HCT116 (cell line): ENCODE measurements around the gene SLC24A3. TPM values are rescaled to one million over a fixed set of nuclear protein-coding genes. Genes with fewer than 3 reads are reported as not detected.
A peak's percentile ranks its signal among the peaks of the same experiment; 100 is the strongest.

ENCODE experiments used
- ATAC-seq: fragments of 200-7000 bp; cut with Tn5 transposase; 2 replicates; pipeline ENCODE4 v1.9.1; 2020; ENCODE audit warnings: mild to moderate bottlenecking, moderate library complexity
- BruUV-seq: library from RNA; stranded (reverse); fragments of 400-500 nt; replicated peaks from 2 replicates; lab custom pipeline; 2021; lab: Mats Ljungman, UMichigan
- CTCF ChIA-PET: fragments of 300-600 bp; sonication (Branson Sonifier 250); formaldehyde crosslinking; loops from one replicate; lab custom pipeline; 2021; ENCODE audit warnings: antibody characterized with exemption; lab: Charles Lee
- POLR2A ChIA-PET: fragments of 300-600, 350-600 bp; sonication (Branson Sonifier 250); formaldehyde crosslinking; loops from one replicate; lab custom pipeline; 2021; ENCODE audit warnings: antibody characterized with exemption; lab: Charles Lee
- RAD21 ChIA-PET, 2 experiments: fragments of 300-600 bp; sonication (Branson Sonifier 250); formaldehyde crosslinking; loops; one replicate each; lab custom pipeline; 2023; ENCODE audit warnings: low total read pairs in 2 of 2; ENCODE audit not compliant: uncharacterized antibody in 2 of 2, unreplicated experiment in 2 of 2, low non-redundant PET in 1 of 2; lab: Charles Lee
- DNase-seq: peaks from one replicate; pipeline ENCODE4 v3.0.0-alpha.2; 2010; ENCODE audit warnings: low read depth, low spot score
- H2AFZ ChIP-seq: fragments of 200-600 bp; shearing (Covaris generic), sonication (generic); 2 replicates; pipeline ENCODE4 v1.6.1; 2017; ENCODE audit warnings: low read depth, mixed run types, mixed read lengths, antibody characterized with exemption, low read length; ENCODE audit not compliant: poor library complexity, severe bottlenecking
- H3K27ac ChIP-seq: 2 replicates; pipeline ENCODE4 v1.5.1; 2012; ENCODE audit warnings: low read depth, low read length
- H3K27me3 ChIP-seq: fragments of 200-600 bp; sonication (generic); 2 replicates; pipeline ENCODE4 v1.6.1; 2016; ENCODE audit warnings: mixed run types, low read length, mixed read lengths; ENCODE audit not compliant: insufficient read depth
- H3K36me3 ChIP-seq, 2 experiments: fragments of 200-500 bp in 1 of 2; fragments of 200-600 bp in 1 of 2; sonication (Bioruptor generic) in 1 of 2; sonication (generic) in 1 of 2; 2 replicates each; pipeline versions ENCODE4 v1.5.1 to v1.6.1; 2014 to 2016; ENCODE audit warnings: low read length in 2 of 2, inconsistent platforms in 1 of 2, mixed read lengths in 1 of 2, mixed run types in 1 of 2; ENCODE audit not compliant: insufficient read depth in 2 of 2, control insufficient read depth in 1 of 2
- H3K4me1 ChIP-seq, 2 experiments: fragments of 200-600 bp in 1 of 2; sonication (generic) in 1 of 2; 2 replicates each; pipeline versions ENCODE4 v1.5.1 to v1.6.1; 2012 to 2017; ENCODE audit warnings: low read length in 2 of 2, inconsistent platforms in 1 of 2, mild to moderate bottlenecking in 1 of 2, mixed read lengths in 1 of 2, mixed run types in 1 of 2, moderate library complexity in 1 of 2; ENCODE audit not compliant: insufficient read depth in 2 of 2, control insufficient read depth in 1 of 2
- H3K4me2 ChIP-seq: fragments of 200-600 bp; sonication (generic); 2 replicates; pipeline ENCODE4 v1.6.1; 2017; ENCODE audit warnings: mixed run types, low read length, mixed read lengths
- H3K4me3 ChIP-seq, 2 experiments: fragments of 200-600 bp in 1 of 2; sonication (generic) in 1 of 2; replicated peaks in 1 of 2; 2 replicates each; pipeline ENCODE4 v1.5.1; 2011 to 2016; ENCODE audit warnings: low read length in 2 of 2, control low read depth in 1 of 2, low read depth in 1 of 2, mild to moderate bottlenecking in 1 of 2, mixed read lengths in 1 of 2, mixed run types in 1 of 2
- H3K79me2 ChIP-seq: fragments of 200-600 bp; sonication (generic); 2 replicates; pipeline ENCODE4 v1.6.1; 2017; ENCODE audit warnings: mild to moderate bottlenecking, mixed run types, low read length, moderate library complexity, mixed read lengths; ENCODE audit not compliant: insufficient read depth
- H3K9ac ChIP-seq: fragments of 200-600 bp; sonication (generic); 2 replicates; pipeline ENCODE4 v1.6.1; 2016; ENCODE audit warnings: low read length, mixed read lengths
- H3K9me2 ChIP-seq: fragments of 200-600 bp; sonication (generic), shearing (Covaris generic); 2 replicates; pipeline ENCODE4 v1.6.1; 2017; ENCODE audit warnings: mixed run types, mild to moderate bottlenecking, moderate library complexity; ENCODE audit not compliant: insufficient read depth
- H3K9me3 ChIP-seq, 2 experiments: fragments of 200-500 bp in 1 of 2; fragments of 200-600 bp in 1 of 2; sonication (Bioruptor generic) in 1 of 2; sonication (generic) in 1 of 2; 2 replicates each; pipeline ENCODE4 v1.6.1; 2014 to 2017; ENCODE audit warnings: low read length in 2 of 2, mixed read lengths in 2 of 2, inconsistent platforms in 1 of 2, low read depth in 1 of 2, mild to moderate bottlenecking in 1 of 2, mixed run types in 1 of 2, moderate library complexity in 1 of 2; ENCODE audit not compliant: control insufficient read depth in 1 of 2, insufficient read depth in 1 of 2
- H4K20me1 ChIP-seq: fragments of 200-600 bp; sonication (generic), shearing (Covaris generic); 2 replicates; pipeline ENCODE4 v1.6.1; 2017; ENCODE audit warnings: mixed run types, mild to moderate bottlenecking, moderate library complexity; ENCODE audit not compliant: insufficient read depth
- CEBPB ChIP-seq: IDR thresholded peaks from 2 replicates; pipeline ENCODE4 v1.6.1; 2012; ENCODE audit warnings: low read depth
- EGR1 ChIP-seq: IDR thresholded peaks from 2 replicates; pipeline ENCODE4 v1.6.1; 2012; ENCODE audit warnings: low read depth
- ELF1 ChIP-seq: IDR thresholded peaks from 2 replicates; pipeline ENCODE4 v1.6.1; 2012; ENCODE audit warnings: low read depth, borderline replicate concordance
- EZH2phosphoT487 ChIP-seq: fragments of 200-600 bp; IDR thresholded peaks from 2 replicates; pipeline ENCODE4 v1.6.1; 2018; ENCODE audit warnings: antibody characterized with exemption, borderline replicate concordance
- JUND ChIP-seq: IDR thresholded peaks from 2 replicates; pipeline ENCODE4 v1.6.1; 2012
- POLR2A ChIP-seq: IDR thresholded peaks from 2 replicates; pipeline ENCODE4 v1.7.0; 2011; ENCODE audit warnings: borderline replicate concordance; ENCODE audit not compliant: insufficient read depth, insufficient read length; ENCODE audit errors: extremely low read depth
- POLR2AphosphoS5 ChIP-seq: IDR thresholded peaks from 2 replicates; pipeline ENCODE4 v1.6.1; 2011; ENCODE audit warnings: mild to moderate bottlenecking, low read depth, low read length, moderate library complexity
- RAD21 ChIP-seq: IDR thresholded peaks from 2 replicates; pipeline ENCODE4 v1.6.1; 2012; ENCODE audit warnings: low read depth, mild to moderate bottlenecking
- SP1 ChIP-seq: IDR thresholded peaks from 2 replicates; pipeline ENCODE4 v1.6.1; 2012; ENCODE audit warnings: low read depth
- SRF ChIP-seq: IDR thresholded peaks from 2 replicates; pipeline ENCODE4 v1.6.1; 2012; ENCODE audit warnings: low read depth
- TCF7L2 ChIP-seq: IDR thresholded peaks from 2 replicates; pipeline ENCODE4 v1.7.0; 2011; ENCODE audit warnings: borderline replicate concordance, inconsistent platforms; ENCODE audit not compliant: insufficient read depth, insufficient read length; ENCODE audit errors: extremely low read depth
- ZFX ChIP-seq: fragments of 450-650 bp; IDR thresholded peaks from 2 replicates; pipeline ENCODE4 v1.6.1; 2017
- ZNF274 ChIP-seq: fragments of 200-500 bp; sonication (Bioruptor generic); IDR thresholded peaks from 2 replicates; pipeline ENCODE4 v1.6.1; 2014; ENCODE audit warnings: mild to moderate bottlenecking, low read depth, low read length, inconsistent platforms
- intact Hi-C: fragments of 100-400 bp; cut with micrococcal nuclease; formaldehyde crosslinking; loops from 2 replicates; pipeline ENCODE4 v1.10.0; 2022
- total RNA-seq: library from RNA; stranded (reverse); gene quantifications from one replicate; pipeline ENCODE4 v1.2.1, GENCODE V29; 2021; ENCODE audit not compliant: unreplicated experiment
- TF ChIP-seq, protein P1 (sequence below): IDR thresholded peaks from 2 replicates; pipeline ENCODE4 v1.6.1; 2011; ENCODE audit warnings: mild to moderate bottlenecking, low read length, moderate library complexity; ENCODE audit not compliant: insufficient replicate concordance; ENCODE audit errors: extremely low read depth
- TF ChIP-seq, protein P2 (sequence below): IDR thresholded peaks from 2 replicates; pipeline ENCODE4 v1.6.1; 2012
- TF ChIP-seq, protein P3 (sequence below): IDR thresholded peaks from 2 replicates; pipeline ENCODE4 v1.6.1; 2012; ENCODE audit warnings: low read depth
- TF ChIP-seq, protein P4 (sequence below): IDR thresholded peaks from 2 replicates; pipeline ENCODE4 v1.6.1; 2012

The SLC24A3 gene
- total RNA-seq, 1 experiment from 2014 or later = not detected

GRCh38 chr20:19662637-19662995 lies 450.2 kb downstream of the SLC24A3 start:
- no peaks in the 10 kb centered on the region for H4K20me1 ChIP-seq
- H3K79me2 ChIP-seq = no peaks in the 10 kb centered on the region
- ATAC-seq (0 out of 2 replicates have a peak, but pooled peaks have one; percentile 6), DNase-seq (no peak)
- peaks cover 40% of the 10 kb centered on the region for H3K27me3 ChIP-seq
- no peaks in the 10 kb centered on the region for H3K9me3 ChIP-seq
- no peak overlapping the region for H3K27ac ChIP-seq
- BruUV-seq = no TSS peak
- H3K9me2 ChIP-seq = no peaks in the 10 kb centered on the region
- intact Hi-C loops = loop anchor here (1.0 to 5.0 kb wide), 4 partner anchors 34 to 1249 kb away; no protein-coding TSS in a partner anchor
- ChIA-PET POLR2A (no interaction called here), RAD21 (no interaction called here), CTCF (interaction anchor here (1.4 to 2.1 kb wide), 3 partner anchors 34 to 457 kb away, joined by 3 to 6 read pairs (median 3); no protein-coding TSS in a partner anchor)
- no peak overlapping the region for H3K4me2 ChIP-seq
- H3K4me1 ChIP-seq = no peaks in the 10 kb centered on the region
- TF ChIP-seq CEBPB (no peak), ZNF274 (no peak), EGR1 (no peak), TCF7L2 (no peak), JUND (no peak), SP1 (no peak), POLR2AphosphoS5 (no peak), EZH2phosphoT487 (no peak), ELF1 (no peak), SRF (no peak), ZFX (no peak), POLR2A (no peak), RAD21 (no peak)
- TF ChIP-seq, protein P1, sequence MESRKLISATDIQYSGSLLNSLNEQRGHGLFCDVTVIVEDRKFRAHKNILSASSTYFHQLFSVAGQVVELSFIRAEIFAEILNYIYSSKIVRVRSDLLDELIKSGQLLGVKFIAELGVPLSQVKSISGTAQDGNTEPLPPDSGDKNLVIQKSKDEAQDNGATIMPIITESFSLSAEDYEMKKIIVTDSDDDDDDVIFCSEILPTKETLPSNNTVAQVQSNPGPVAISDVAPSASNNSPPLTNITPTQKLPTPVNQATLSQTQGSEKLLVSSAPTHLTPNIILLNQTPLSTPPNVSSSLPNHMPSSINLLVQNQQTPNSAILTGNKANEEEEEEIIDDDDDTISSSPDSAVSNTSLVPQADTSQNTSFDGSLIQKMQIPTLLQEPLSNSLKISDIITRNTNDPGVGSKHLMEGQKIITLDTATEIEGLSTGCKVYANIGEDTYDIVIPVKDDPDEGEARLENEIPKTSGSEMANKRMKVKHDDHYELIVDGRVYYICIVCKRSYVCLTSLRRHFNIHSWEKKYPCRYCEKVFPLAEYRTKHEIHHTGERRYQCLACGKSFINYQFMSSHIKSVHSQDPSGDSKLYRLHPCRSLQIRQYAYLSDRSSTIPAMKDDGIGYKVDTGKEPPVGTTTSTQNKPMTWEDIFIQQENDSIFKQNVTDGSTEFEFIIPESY = no peak
- TF ChIP-seq, protein P2, sequence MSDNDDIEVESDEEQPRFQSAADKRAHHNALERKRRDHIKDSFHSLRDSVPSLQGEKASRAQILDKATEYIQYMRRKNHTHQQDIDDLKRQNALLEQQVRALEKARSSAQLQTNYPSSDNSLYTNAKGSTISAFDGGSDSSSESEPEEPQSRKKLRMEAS = no peak
- TF ChIP-seq, protein P3, sequence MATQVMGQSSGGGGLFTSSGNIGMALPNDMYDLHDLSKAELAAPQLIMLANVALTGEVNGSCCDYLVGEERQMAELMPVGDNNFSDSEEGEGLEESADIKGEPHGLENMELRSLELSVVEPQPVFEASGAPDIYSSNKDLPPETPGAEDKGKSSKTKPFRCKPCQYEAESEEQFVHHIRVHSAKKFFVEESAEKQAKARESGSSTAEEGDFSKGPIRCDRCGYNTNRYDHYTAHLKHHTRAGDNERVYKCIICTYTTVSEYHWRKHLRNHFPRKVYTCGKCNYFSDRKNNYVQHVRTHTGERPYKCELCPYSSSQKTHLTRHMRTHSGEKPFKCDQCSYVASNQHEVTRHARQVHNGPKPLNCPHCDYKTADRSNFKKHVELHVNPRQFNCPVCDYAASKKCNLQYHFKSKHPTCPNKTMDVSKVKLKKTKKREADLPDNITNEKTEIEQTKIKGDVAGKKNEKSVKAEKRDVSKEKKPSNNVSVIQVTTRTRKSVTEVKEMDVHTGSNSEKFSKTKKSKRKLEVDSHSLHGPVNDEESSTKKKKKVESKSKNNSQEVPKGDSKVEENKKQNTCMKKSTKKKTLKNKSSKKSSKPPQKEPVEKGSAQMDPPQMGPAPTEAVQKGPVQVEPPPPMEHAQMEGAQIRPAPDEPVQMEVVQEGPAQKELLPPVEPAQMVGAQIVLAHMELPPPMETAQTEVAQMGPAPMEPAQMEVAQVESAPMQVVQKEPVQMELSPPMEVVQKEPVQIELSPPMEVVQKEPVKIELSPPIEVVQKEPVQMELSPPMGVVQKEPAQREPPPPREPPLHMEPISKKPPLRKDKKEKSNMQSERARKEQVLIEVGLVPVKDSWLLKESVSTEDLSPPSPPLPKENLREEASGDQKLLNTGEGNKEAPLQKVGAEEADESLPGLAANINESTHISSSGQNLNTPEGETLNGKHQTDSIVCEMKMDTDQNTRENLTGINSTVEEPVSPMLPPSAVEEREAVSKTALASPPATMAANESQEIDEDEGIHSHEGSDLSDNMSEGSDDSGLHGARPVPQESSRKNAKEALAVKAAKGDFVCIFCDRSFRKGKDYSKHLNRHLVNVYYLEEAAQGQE = no peak
- TF ChIP-seq, protein P4, sequence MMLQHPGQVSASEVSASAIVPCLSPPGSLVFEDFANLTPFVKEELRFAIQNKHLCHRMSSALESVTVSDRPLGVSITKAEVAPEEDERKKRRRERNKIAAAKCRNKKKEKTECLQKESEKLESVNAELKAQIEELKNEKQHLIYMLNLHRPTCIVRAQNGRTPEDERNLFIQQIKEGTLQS = no peak
- H2AFZ ChIP-seq = no peak overlapping the region
- H3K4me3 ChIP-seq = no peak overlapping the region
- no peak overlapping the region for H3K9ac ChIP-seq
- H3K36me3 ChIP-seq = no peaks in the 10 kb centered on the region
